Omental fat pad (tissue), 4 donors: ENCODE results near the gene DIP2C. TPM values are rescaled to one million over a fixed set of nuclear protein-coding genes. Genes with fewer than 3 reads are reported as not detected.
"Not testable (repeated sequence)": the region's sequence is repeated elsewhere in the genome, so short reads cannot be mapped to it uniquely, and the experiment has no call there.

ENCODE experiments used
- ATAC-seq: fragments of 150-250 bp; one replicate; pipeline ENCODE4 v1.9.1; 2016; ENCODE audit warnings: mild to moderate bottlenecking, moderate library complexity; ENCODE audit not compliant: low FRiP score
- DNase-seq: peaks from one replicate; pipeline ENCODE4 v3.0.0-alpha.2; 2019; ENCODE audit warnings: low spot score
- CTCF ChIP-seq, 3 donors: fragments of 450-650 bp; IDR thresholded peaks; one replicate each; pipeline ENCODE4 v1.5.1; 2016 to 2017; ENCODE audit warnings: antibody characterized with exemption in 3 of 3, mild to moderate bottlenecking in 3 of 3, moderate library complexity in 2 of 3
- total RNA-seq, 4 donors: library from RNA; depleted of rRNA; stranded (reverse); fragments of >200 nt; gene quantifications; one replicate each; pipeline ENCODE4 v1.1.0, GENCODE V29; 2016

The DIP2C gene
- total RNA-seq, 4 donors from 2014 or later, result 19.7 to 56.5 (median 31.1) TPM

- TF ChIP-seq CTCF (IDR thresholded peaks at IDR 0.05), result no peak
- ATAC-seq, result no peak
- no peak for DNase-seq
Observed at GRCh38 chr10:654647-654996, 34.8 kb downstream of the DIP2C start.

GRCh38 chr10:653991-654646, 35.3 kb downstream of the DIP2C start:
- ATAC-seq (no peak), DNase-seq (no peak)

GRCh38 chr10:652832-653459, 36.5 kb downstream of the DIP2C start:
- ATAC-seq, DNase-seq: not testable (repeated sequence)

More at GRCh38 chr10:653991-654646, 35.3 kb downstream of the DIP2C start:
- TF ChIP-seq CTCF (IDR thresholded peaks at IDR 0.05), result no peak

GRCh38 chr10:652233-652632, 37.2 kb downstream of the DIP2C start:
- ATAC-seq (no peak), DNase-seq (no peak)
- TF ChIP-seq CTCF (IDR thresholded peaks at IDR 0.05), result no peak

- DNase-seq (no peak), ATAC-seq (no peak)
- TF ChIP-seq CTCF (IDR thresholded peaks at IDR 0.05), result no peak
Observed at GRCh38 chr10:651692-652091, 37.8 kb downstream of the DIP2C start.

GRCh38 chr10:650886-651615, 38.4 kb downstream of the DIP2C start:
- no peak for DNase-seq
- TF ChIP-seq CTCF (IDR thresholded peaks at IDR 0.05), result no peak
- ATAC-seq, result no peak

GRCh38 chr10:650441-650851, 39.0 kb downstream of the DIP2C start:
- no peak for DNase-seq
- ATAC-seq, result no peak
- TF ChIP-seq CTCF (IDR thresholded peaks at IDR 0.05), result no peak
